ENCODE results near the gene NDUFA13.

Gene NDUFA13

GRCh38 chr19:19529783-19530422 is 13.9 kb downstream of the NDUFA13 start:
- DNase-seq (ENCODE audit: low read depth), result no peak
- TF ChIP-seq, protein P1, sequence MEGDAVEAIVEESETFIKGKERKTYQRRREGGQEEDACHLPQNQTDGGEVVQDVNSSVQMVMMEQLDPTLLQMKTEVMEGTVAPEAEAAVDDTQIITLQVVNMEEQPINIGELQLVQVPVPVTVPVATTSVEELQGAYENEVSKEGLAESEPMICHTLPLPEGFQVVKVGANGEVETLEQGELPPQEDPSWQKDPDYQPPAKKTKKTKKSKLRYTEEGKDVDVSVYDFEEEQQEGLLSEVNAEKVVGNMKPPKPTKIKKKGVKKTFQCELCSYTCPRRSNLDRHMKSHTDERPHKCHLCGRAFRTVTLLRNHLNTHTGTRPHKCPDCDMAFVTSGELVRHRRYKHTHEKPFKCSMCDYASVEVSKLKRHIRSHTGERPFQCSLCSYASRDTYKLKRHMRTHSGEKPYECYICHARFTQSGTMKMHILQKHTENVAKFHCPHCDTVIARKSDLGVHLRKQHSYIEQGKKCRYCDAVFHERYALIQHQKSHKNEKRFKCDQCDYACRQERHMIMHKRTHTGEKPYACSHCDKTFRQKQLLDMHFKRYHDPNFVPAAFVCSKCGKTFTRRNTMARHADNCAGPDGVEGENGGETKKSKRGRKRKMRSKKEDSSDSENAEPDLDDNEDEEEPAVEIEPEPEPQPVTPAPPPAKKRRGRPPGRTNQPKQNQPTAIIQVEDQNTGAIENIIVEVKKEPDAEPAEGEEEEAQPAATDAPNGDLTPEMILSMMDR (IDR thresholded peaks at IDR 0.05; ENCODE audit: low read length, missing control alignments), result no peak
- no peak overlapping the region for H3K4me3 ChIP-seq (replicated peaks; ENCODE audit: low read depth, low read length)

DNA sequence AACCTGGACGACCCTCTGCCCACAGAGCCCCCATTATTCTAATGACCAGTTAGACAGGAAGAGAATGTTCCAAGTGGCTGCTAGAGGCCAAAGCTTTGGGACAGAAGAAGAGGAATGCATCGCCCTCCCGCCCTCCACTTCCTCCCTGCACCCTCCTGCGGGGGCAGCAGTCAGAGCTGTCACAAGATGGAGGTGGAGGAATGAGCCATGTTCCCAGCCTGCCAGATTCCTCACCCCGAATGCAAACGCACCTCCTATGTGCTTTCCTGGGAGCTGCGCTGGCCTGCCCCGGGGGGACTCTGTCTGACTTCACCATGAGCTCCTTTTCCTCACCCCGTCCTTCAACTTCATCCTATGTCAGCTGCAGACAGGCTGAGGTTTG is 14.4 kb downstream of the NDUFA13 start:
- H3K4me3 ChIP-seq (replicated peaks; ENCODE audit: low read depth, low read length), result no peak overlapping the region
- peak; percentile 32 for DNase-seq (ENCODE audit: low read depth)
- TF ChIP-seq, protein P1 (IDR thresholded peaks at IDR 0.05; ENCODE audit: low read length, missing control alignments), result no peak

DNA sequence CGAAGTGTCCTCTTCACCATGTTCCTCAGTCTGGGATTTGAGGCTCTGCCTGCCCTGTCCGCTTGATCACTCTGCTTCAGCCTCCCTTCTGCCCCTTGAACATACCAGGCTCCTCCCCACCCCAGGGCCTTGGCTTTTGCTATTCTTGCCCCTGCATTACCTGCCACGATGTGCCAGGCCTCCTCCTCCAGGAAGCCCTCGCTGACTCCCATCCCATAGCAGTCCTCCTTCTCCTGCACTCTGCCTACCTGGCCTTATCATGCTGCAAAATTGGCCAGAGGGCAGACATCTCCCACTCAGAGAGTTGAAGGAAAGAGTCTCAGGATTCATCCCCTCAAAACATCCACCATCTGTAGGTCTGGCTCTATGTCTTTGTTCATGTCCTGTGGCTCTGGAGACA is 14.9 kb downstream of the NDUFA13 start:
- H3K4me3 ChIP-seq (replicated peaks; ENCODE audit: low read depth, low read length), result no peak overlapping the region
- TF ChIP-seq, protein P1 (IDR thresholded peaks at IDR 0.05; ENCODE audit: low read length, missing control alignments), result no peak
- no peak for DNase-seq (ENCODE audit: low read depth)

DNA sequence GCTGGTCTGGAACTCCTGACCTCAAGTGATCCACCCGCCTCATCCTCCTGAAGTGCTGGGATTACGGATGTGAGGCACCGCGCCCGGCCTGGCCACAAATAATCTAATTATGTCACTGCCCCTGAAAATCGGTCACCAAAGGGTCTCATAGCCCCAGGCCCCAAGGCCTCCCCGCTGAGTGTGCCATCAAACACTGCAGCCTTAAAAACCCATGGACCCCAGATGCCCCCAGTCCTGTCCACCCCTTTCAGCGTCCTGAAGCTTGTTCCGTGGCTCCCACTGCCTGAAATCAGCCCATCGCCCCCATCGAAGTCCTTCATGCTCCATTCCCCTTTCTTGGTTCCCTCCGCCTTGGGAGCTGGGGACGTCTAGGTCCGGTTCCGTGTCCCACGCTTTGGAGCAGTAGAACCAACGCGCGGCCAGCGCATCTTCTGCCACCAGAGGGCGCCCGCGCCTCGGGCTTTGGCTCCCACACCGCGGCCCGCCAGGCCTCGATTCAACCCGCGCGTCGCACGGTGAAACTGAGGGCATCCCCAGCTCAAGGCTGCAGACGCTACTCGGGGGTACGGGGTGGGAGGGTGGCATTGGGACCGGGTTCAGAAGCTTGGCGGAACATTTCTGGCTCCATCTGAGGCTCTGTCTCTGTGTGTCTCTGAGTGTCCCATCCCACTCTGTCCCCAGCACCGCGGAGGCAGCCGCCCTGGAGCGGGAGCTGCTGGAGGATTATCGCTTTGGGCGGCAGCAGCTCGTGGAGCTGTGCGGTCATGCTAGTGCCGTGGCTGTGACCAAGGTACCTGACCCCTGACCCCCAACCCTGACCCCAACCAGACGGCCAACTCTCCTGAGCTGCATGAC is 16.2 kb downstream of the NDUFA13 start:
- peak; percentile 67 for DNase-seq (ENCODE audit: low read depth)
- TF ChIP-seq, protein P1 (IDR thresholded peaks at IDR 0.05; ENCODE audit: low read length, missing control alignments), result peak; percentile 97
- H3K4me3 ChIP-seq (replicated peaks; ENCODE audit: low read depth, low read length), result no peak overlapping the region

DNA sequence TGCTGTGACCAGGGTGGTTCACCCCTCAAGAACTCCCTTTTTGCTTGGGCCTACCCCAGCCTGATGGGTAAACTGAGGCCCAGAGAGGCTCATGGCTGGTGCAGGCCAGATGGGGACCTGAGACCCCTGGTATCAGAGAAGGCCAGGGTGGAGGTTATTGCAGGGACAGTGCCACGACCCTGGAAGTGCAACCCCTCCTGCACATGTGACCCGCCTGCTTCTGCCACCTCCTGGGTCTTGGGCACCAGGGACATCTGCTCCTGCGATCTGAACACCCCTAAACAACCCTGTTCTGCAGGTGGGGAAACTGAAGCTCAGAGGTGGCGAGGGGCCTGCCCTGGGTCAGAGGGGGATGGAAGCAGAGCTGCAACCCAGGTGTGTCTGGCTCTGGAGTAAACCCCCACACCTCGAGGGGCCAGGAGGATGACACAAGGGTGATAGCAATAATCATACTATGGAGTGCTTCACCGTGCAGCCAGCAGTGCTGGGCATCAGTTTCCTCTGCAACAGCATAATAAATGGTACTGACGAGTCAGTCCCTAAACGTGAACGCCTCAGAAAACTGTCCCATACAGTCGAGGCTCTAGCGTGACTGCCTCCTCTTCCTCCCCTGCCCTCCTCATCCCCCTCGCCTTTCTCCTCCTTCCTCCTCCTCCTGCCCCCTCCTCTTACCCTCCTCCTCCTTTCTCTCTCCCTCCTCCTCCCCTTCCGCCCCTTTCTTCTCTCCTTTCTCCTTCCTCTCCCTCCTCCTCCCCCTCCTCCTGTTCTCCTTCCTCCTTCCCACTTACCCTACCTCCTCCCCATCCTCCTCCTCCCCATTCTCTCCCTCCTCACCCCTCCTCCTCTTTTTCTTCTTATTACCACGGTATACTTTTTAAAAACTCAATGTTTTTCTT is 17.0 kb downstream of the NDUFA13 start:
- DNase-seq (ENCODE audit: low read depth), result no peak
- TF ChIP-seq, protein P1 (IDR thresholded peaks at IDR 0.05; ENCODE audit: low read length, missing control alignments), result no peak
- H3K4me3 ChIP-seq (replicated peaks; ENCODE audit: low read depth, low read length), result no peak overlapping the region

DNA sequence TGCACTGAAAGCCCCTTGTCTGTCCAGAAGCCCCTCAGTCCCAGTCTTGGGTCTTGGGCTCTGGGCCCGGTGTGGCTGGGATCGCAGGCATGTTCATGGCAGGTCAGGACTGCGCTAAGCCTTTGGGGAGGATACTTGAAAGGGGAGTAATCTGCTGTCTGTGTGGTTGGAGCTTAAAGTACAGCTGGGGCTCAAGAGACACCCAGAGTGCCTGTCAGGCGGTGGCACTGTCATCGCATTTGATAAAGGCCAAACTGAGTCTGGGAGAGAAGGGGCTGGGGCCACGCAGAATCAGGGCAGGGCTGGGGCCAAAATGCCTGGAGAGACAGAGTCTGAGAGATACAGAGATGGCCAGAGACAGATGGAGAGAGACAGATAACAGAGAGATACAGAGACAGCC is 17.8 kb downstream of the NDUFA13 start:
- no peak for DNase-seq (ENCODE audit: low read depth)
- no peak overlapping the region for H3K4me3 ChIP-seq (replicated peaks; ENCODE audit: low read depth, low read length)
- TF ChIP-seq, protein P1 (IDR thresholded peaks at IDR 0.05; ENCODE audit: low read length, missing control alignments), result no peak
